Islet precursor cell (in vitro differentiated cells): Measurements from ENCODE around the gene LPIN3.
A peak's percentile ranks its signal among the peaks of the same experiment; 100 is the strongest.

ENCODE experiments used
- DNase-seq: peaks from one replicate; pipeline ENCODE4 v3.0.0-alpha.2; 2018

Gene LPIN3

GRCh38 chr20:41329435-41330342, 10.9 kb upstream of the LPIN3 start:
- peak; percentile 95 for DNase-seq

DNA sequence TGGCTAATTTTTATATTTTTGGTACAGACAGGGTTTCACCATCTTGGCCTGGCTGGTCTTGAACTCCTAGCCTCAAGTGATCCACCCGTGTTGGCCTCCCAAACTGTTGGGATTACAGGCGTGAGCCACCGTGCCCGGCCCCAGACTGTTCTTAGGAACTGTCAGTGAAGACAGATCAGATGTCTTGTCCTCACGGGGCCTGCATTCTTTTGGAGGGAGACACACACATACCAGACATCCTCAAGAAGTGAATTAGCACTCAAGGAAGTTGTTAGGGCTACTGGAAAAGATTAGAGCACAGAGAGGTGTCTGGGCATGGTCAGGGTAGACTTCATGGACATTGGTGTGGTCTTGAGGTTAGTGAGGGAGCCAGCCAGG, 10.3 kb upstream of the LPIN3 start:
- peak; percentile 87 for DNase-seq

DNA sequence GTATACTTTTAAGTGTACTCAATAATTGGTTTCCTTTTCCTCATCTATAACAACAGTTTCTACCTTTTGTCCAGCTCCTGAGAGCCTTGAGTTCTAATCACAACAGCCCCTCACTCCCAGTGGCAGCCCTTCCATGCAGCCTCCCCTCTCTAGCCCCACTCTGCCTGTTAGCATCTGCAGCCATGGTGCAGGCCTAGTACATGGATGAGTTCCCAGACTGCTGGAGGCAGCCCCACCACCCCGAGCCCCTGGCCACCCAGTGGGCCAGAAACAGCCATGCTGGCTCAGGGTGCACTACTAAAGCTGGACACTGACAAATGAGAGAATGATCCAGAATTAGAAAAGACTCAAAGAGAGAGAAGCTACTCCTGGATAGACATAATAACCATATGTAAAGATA, 9.7 kb upstream of the LPIN3 start:
- DNase-seq = no peak

DNA sequence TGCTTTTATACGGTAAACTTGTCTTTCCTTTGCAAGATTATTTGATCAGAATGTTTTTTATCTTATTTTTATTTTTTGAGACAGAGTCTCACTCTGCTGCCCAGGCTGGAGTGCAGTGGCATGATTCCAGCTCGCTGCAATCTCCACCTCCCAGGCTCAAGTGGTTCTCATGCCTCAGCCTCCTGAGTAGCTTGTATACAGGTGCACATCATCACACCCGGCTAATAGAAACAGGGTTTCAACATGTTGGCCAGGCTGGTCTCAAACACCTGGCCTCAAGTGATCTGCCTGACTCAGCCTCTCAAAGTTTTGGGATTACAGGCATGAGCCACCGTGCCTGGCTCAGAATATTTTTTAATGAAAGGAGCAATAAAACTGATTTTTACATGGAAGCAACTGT, 8.9 kb upstream of the LPIN3 start:
- DNase-seq = no peak

GRCh38 chr20:41334036-41334435, 6.6 kb upstream of the LPIN3 start:
- no peak for DNase-seq

DNA sequence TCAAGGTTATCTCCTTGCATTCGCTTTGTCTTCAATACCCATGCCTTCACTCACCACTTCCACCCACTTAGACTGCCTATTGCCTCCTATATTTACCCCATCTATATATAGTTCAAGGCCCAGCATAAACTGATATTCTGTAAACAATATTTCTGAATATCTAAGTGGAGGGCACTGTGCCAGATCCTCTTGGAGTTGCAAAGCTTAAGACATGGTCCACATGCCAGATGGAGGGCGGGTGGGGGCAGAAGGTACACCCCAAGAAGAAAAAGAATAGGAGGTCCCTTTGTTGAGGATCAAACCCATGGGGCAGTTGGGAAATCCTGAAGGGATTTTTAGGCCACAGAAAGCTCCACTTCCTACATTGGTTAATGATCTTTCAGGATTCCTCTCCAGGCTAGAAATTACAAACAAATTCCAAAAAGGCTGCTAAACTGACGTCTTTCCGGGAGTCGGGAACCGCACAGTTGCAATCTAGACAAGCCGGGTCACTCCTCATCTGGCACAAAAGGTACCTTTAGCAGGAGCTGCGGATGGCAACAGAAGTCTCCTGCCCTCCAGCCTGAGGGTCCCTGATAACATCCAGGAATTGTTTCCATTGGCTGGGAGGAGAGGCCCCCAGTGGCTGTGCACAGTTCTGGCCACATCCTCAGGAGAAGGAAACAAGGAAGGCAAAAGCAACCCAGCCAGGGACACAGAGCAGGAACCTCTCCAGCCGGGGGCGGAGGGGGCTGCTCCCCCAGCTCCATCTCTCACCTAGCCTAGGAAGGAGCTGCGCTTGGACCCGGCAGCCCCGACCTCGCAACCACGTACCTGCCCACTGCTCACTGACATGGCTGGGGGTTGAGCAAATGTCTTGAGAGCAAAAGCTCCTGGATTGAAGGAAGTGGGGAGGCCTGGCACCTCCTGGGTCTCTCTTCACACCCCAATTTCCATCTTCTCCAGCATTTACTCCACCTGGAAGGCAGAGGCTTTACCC, 5.9 kb upstream of the LPIN3 start:
- DNase-seq = no peak

- peak; percentile 61 for DNase-seq
Observed at GRCh38 chr20:41335591-41335990, 5.0 kb upstream of the LPIN3 start.

GRCh38 chr20:41336711-41337492, 3.7 kb upstream of the LPIN3 start:
- DNase-seq = no peak

GRCh38 chr20:41339957-41340326, 679 bp upstream of the LPIN3 start:
- peak; percentile 96 for DNase-seq

- DNase-seq = no peak
Observed at GRCh38 chr20:41342474-41343464, 2.1 kb downstream of the LPIN3 start.

- DNase-seq = peak; percentile 81
Observed at GRCh38 chr20:41344477-41344876, 3.9 kb downstream of the LPIN3 start.

DNA sequence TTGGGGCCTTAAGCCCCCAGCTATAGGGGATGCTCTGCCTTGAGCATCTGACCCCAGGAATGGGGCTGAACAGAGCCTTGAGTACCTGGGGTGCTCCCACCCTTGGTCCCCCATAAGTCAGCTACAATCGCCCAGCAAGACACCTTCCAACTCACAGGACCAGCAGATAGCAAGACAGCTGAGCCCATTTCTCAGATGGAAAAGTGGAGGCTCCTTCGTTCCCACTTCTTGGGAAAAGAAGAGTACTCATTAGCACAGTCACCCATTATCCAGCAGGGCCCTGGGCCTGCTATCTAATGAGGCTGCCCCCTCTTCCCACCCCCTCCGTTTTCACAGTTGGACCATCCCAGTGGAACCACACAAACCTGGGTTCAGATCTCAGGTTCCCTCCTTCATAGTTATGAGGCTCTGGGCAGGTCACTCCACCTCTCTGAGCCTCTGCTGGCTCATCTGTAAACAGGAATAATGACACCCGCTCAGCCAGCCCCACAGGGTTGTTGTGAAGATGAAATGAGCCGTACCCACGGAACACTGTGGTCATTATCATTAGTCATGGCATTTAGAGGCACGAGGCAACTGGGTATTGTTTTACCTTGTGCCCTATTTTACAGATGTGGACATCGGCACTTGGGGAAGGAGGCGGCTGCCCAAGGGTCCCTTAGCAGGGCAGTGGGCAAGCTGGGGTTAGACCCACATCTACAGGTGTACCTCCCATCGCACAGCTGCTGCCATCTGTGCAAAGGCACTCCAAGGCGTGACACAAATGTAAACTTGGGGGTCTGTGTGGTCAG, 4.5 kb downstream of the LPIN3 start:
- peak; percentile 51 for DNase-seq

DNA sequence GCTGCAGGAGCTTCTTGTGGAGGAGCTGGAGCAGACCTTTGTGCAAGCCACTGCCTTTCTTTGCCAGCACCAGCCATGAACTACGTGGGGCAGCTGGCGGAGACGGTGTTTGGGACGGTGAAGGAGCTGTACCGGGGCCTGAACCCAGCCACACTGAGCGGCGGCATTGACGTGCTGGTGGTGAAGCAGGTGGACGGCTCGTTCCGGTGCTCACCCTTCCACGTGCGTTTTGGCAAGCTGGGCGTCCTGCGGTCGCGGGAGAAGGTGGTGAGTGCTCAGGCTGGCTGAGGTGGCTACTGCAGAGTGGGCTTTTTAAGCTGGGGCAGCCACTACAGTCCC, 5.1 kb downstream of the LPIN3 start:
- peak; percentile 39 for DNase-seq

DNA sequence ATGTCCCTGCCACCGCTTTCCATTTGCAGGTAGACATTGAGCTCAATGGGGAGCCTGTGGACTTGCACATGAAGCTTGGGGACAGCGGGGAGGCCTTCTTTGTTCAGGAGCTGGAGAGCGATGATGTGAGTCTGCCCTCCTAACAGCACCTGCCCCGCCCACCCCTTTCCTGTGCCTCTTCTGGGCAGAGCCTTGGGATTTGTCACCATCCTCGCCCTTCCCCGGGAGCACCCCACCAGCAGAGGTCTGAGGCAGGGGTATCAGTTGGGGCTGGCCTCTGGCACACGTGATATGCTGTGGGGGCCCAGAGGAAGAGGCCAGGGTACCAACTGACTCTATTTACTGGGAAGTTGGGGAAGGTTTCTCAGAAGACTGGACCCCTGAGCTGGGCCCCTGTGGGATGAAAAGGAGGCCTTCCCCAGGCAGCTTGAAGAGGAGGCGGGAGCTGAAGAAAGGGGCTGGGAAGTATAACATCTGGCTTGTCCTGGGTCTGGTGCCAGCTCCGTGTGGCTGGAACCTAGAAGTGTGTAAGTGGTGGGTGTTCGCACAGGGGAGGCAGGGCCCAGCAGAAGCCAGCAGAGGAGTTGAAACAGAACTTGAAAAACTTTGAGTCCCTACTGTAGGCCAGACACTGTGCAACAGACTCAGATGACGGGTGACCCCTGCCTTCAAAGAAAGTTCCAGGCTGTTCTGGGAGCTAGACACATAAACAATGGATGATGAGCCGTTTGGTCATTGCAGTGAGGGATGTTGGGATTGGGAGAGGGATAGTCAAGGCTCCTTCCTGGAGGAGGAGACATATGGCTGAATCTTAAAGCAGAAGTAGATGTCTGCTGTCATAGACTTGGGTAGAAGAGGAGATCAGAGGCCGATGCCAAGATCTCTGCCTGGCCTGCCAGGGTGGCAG, 7.2 kb downstream of the LPIN3 start:
- no peak for DNase-seq

DNA sequence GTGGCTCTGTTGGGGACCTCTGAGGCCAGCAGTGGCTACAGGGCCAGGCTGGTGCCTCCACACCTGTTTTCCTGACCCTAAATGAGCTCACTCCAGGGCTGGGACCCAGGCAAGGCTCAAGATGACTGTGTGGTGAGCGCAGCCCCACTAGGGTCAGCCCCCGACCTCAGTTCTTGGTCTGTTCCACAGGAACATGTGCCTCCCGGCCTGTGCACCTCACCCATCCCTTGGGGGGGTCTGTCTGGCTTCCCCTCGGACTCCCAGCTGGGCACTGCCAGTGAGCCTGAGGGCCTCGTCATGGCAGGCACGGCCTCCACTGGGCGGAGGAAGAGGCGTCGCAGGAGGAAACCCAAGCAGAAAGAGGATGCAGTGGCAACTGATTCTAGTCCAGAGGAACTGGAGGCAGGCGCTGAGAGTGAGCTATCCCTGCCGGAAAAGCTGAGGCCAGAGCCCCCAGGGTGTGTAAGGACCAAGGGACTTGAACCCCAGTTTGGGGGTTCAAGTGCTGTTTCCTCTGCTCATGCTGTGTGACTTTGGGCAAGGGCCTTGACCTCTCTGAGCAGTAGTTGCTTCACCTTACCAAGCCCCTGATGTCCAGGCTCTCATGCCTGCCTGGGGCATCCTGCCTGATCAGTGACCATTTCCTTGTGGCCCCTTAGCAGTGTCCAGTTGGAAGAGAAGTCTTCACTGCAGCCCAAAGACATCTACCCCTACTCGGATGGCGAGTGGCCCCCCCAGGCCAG, 8.0 kb downstream of the LPIN3 start:
- DNase-seq = no peak

GRCh38 chr20:41349266-41349665, 8.6 kb downstream of the LPIN3 start:
- no peak for DNase-seq

DNA sequence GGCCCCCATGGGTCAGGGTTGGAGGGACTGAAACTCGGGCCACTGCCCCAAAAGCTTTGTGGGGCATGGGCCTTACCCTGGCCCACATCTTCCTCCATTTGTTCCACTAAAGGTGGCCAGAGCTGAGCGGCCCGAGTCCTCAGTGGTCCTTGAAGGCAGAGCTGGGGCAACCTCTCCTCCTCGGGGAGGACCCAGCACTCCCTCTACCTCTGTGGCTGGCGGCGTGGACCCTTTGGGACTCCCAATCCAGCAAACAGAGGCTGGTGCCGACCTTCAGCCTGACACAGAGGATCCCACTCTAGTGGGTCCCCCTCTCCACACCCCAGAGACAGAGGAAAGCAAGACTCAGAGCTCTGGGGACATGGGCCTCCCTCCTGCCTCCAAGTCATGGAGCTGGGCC, 9.3 kb downstream of the LPIN3 start:
- DNase-seq = no peak

DNA sequence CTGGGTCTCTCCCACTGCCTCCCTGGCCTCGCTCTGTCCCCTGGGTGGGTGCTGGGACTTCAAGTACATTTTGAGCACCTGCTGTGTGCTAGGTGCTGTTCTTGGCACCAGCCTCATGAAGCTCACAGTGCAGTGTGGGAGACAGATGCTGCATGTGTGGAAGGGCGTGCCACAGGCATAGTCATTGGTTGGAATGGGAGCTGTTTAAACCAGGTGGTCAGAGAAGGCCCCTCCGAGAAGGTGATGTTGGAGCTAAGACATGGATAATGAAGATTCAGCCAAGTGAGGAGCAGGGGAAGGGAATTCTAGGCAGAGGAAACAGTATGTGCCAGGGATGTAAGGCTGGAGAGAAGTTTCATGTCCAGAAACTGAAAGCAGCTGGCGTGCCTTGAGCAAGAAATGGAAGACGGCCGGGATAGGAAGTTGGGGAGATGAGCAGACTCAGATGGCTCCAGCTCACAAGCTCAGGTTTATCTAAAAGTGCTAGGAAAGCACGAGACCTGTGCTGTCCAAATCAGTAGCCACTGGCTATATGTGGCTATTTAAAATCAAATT, 9.9 kb downstream of the LPIN3 start:
- peak; percentile 50 for DNase-seq

DNA sequence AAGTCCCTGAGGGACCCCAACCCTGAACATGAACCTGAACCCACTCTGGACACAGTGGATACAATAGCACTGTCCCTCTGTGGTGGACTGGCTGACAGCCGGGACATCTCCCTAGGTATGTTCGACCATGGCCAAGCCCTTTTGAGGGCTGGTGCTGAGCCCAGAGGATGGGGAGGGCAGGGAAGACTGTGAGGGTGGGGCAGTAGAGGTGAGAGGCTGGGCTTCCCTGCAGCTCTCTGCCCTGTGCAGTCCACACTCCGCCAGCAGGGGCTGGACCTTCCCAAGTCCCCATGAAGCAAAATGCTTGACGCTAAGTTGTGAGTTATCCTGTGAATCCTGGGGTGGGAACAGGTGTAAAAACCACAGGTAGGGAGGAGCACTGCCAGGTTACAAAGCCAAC, 11.5 kb downstream of the LPIN3 start:
- peak; percentile 57 for DNase-seq
